ENCODE results near the gene WIPF1.

The WIPF1 gene

DNA sequence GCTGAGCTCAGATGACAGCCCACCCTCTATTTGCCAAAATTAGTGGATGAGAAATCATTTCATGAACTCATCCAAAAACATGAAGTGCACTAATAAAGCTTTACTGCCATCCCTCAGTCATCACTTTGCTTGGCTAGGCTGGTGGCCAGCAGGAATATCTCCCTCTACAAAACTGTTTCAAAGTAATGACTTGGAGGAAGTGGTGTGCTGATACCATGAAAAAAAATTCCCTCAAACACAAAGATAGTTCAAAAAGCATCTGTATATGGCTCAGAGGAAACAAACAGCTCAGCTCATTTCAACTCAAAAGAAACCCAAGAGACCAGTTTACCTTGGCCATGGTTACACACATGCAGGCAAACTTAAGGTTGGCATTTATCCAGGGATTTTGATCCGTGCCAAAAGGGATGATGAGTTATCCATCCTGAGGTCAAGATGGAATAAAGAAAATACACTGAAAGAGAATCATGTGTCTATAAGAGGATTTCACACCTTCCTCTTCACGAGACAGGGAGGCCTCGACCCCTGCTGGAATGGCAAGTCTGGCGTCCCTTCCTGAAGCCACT, 18.4 kb upstream of the WIPF1 start:
- Histone ChIP-seq H3K9me3 (ENCODE audit: control insufficient read depth, insufficient read depth, low read length) (no peaks in the 10 kb centered on the region), H3K9me2 (replicated peaks; ENCODE audit: control insufficient read depth, low read length) (no peaks in the 10 kb centered on the region), H3K27me3 (ENCODE audit: control insufficient read depth, low read length) (no peaks in the 10 kb centered on the region), H3K4me3 (ENCODE audit: low read length) (peak overlapping the region; percentile 21), H3K27ac (ENCODE audit: low read depth, low read length) (peak overlapping the region; percentile 14; the same call in 1 of the 2 replicates), H4K20me1 (ENCODE audit: control insufficient read depth, insufficient read depth, low read depth, low read length) (no peaks in the 10 kb centered on the region), H3K4me1 (ENCODE audit: control insufficient read depth, low read length) (peaks cover 63% of the 10 kb centered on the region), H3K79me2 (ENCODE audit: control insufficient read depth, low read length) (peaks cover 20% of the 10 kb centered on the region), H3F3A (ENCODE audit: control insufficient read depth, insufficient read depth) (peaks cover 12% of the 10 kb centered on the region), H3K4me2 (ENCODE audit: low read length) (peak overlapping the region; percentile 49), H3K36me3 (ENCODE audit: control insufficient read depth, low read length) (0 out of 2 replicates have a peak, but pooled peaks cover 5% of the 10 kb centered on the region)
- TF ChIP-seq, protein P1, sequence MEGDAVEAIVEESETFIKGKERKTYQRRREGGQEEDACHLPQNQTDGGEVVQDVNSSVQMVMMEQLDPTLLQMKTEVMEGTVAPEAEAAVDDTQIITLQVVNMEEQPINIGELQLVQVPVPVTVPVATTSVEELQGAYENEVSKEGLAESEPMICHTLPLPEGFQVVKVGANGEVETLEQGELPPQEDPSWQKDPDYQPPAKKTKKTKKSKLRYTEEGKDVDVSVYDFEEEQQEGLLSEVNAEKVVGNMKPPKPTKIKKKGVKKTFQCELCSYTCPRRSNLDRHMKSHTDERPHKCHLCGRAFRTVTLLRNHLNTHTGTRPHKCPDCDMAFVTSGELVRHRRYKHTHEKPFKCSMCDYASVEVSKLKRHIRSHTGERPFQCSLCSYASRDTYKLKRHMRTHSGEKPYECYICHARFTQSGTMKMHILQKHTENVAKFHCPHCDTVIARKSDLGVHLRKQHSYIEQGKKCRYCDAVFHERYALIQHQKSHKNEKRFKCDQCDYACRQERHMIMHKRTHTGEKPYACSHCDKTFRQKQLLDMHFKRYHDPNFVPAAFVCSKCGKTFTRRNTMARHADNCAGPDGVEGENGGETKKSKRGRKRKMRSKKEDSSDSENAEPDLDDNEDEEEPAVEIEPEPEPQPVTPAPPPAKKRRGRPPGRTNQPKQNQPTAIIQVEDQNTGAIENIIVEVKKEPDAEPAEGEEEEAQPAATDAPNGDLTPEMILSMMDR (IDR thresholded peaks at IDR 0.05; ENCODE audit: low read depth, low read length, poor library complexity, severe bottlenecking) = no peak
- no peak for TF ChIP-seq EZH2phosphoT487 (IDR thresholded peaks at IDR 0.05; ENCODE audit: borderline replicate concordance, low read length)

DNA sequence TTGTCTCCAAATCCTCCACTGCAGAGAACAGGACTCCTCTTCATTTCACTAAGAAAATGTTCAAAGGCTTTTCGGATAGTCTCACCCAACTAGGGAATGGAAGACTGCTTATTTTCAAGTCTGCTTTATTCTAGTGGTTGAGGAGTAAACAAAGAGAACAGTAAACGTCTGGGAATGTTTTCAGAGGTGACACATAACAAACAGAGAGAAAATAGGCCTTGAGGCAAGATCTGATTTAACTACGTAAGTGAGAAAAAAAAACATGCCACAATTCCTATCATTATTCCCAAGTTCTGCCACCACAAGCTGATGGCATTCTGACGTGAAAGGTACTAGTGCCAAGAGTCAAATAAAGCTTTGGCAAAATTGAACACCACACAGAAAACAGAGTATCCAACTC, 16.7 kb upstream of the WIPF1 start:
- Histone ChIP-seq H4K20me1 (ENCODE audit: control insufficient read depth, insufficient read depth, low read depth, low read length) (no peaks in the 10 kb centered on the region), H3K79me2 (ENCODE audit: control insufficient read depth, low read length) (peaks cover 24% of the 10 kb centered on the region), H3K4me3 (ENCODE audit: low read length) (no peak overlapping the region), H3K27me3 (ENCODE audit: control insufficient read depth, low read length) (no peaks in the 10 kb centered on the region), H3K4me2 (ENCODE audit: low read length) (no peak overlapping the region), H3K9me2 (replicated peaks; ENCODE audit: control insufficient read depth, low read length) (no peaks in the 10 kb centered on the region), H3F3A (ENCODE audit: control insufficient read depth, insufficient read depth) (peaks cover 12% of the 10 kb centered on the region), H3K27ac (ENCODE audit: low read depth, low read length) (no peak overlapping the region), H3K4me1 (ENCODE audit: control insufficient read depth, low read length) (peaks cover 80% of the 10 kb centered on the region), H3K9me3 (ENCODE audit: control insufficient read depth, insufficient read depth, low read length) (no peaks in the 10 kb centered on the region), H3K36me3 (ENCODE audit: control insufficient read depth, low read length) (peaks cover 12% of the 10 kb centered on the region)
- TF ChIP-seq, protein P1 (IDR thresholded peaks at IDR 0.05; ENCODE audit: low read depth, low read length, poor library complexity, severe bottlenecking) = no peak
- TF ChIP-seq EZH2phosphoT487 (IDR thresholded peaks at IDR 0.05; ENCODE audit: borderline replicate concordance, low read length) = no peak

- Histone ChIP-seq H3K27me3 (ENCODE audit: control insufficient read depth, low read length) (no peaks in the 10 kb centered on the region), H3F3A (ENCODE audit: control insufficient read depth, insufficient read depth) (peaks cover 12% of the 10 kb centered on the region), H3K9me2 (replicated peaks; ENCODE audit: control insufficient read depth, low read length) (no peaks in the 10 kb centered on the region), H3K4me3 (ENCODE audit: low read length) (peak overlapping the region; percentile 8), H3K4me1 (ENCODE audit: control insufficient read depth, low read length) (peaks cover 87% of the 10 kb centered on the region), H3K27ac (ENCODE audit: low read depth, low read length) (peak overlapping the region; percentile 76), H3K4me2 (ENCODE audit: low read length) (peak overlapping the region; percentile 76), H3K79me2 (ENCODE audit: control insufficient read depth, low read length) (peaks cover 24% of the 10 kb centered on the region), H4K20me1 (ENCODE audit: control insufficient read depth, insufficient read depth, low read depth, low read length) (no peaks in the 10 kb centered on the region), H3K36me3 (ENCODE audit: control insufficient read depth, low read length) (peaks cover 12% of the 10 kb centered on the region), H3K9me3 (ENCODE audit: control insufficient read depth, insufficient read depth, low read length) (no peaks in the 10 kb centered on the region)
- TF ChIP-seq EZH2phosphoT487 (IDR thresholded peaks at IDR 0.05; ENCODE audit: borderline replicate concordance, low read length) = no peak
Measured at GRCh38 chr2:174613531-174613930, 15.9 kb upstream of the WIPF1 start.

GRCh38 chr2:174612970-174613369, 15.4 kb upstream of the WIPF1 start:
- peak overlapping the region; percentile 76 for H3K4me2 ChIP-seq (ENCODE audit: low read length)

More at GRCh38 chr2:174612970-174613369, 15.4 kb upstream of the WIPF1 start:
- peak overlapping the region; percentile 76 for H3K27ac ChIP-seq (ENCODE audit: low read depth, low read length)
- H3K27me3 ChIP-seq (ENCODE audit: control insufficient read depth, low read length) = no peaks in the 10 kb centered on the region
- peaks cover 12% of the 10 kb centered on the region for H3K36me3 ChIP-seq (ENCODE audit: control insufficient read depth, low read length)
- no peak for TF ChIP-seq EZH2phosphoT487 (IDR thresholded peaks at IDR 0.05; ENCODE audit: borderline replicate concordance, low read length)
- TF ChIP-seq, protein P1 (IDR thresholded peaks at IDR 0.05; ENCODE audit: low read depth, low read length, poor library complexity, severe bottlenecking) = no peak
- peaks cover 12% of the 10 kb centered on the region for H3F3A ChIP-seq (ENCODE audit: control insufficient read depth, insufficient read depth)
- H3K9me2 ChIP-seq (replicated peaks; ENCODE audit: control insufficient read depth, low read length) = no peaks in the 10 kb centered on the region
- peak overlapping the region; percentile 59 for H3K4me3 ChIP-seq (ENCODE audit: low read length)
- H3K4me1 ChIP-seq (ENCODE audit: control insufficient read depth, low read length) = peaks cover 93% of the 10 kb centered on the region
- no peaks in the 10 kb centered on the region for H3K9me3 ChIP-seq (ENCODE audit: control insufficient read depth, insufficient read depth, low read length)
- no peaks in the 10 kb centered on the region for H4K20me1 ChIP-seq (ENCODE audit: control insufficient read depth, insufficient read depth, low read depth, low read length)
- peaks cover 24% of the 10 kb centered on the region for H3K79me2 ChIP-seq (ENCODE audit: control insufficient read depth, low read length)
